Measurements from ENCODE around the gene MBNL2. TPM values are rescaled to one million over a fixed set of nuclear protein-coding genes. Genes with fewer than 3 reads are reported as not detected.

MBNL2 gene
- total and polyA plus RNA-seq, 2 of the 4 experiments (the other 2 are of a cell fraction) = 26.9 to 103 TPM

GRCh38 chr13:97394542-97394941 lies 172.4 kb downstream of the MBNL2 start:
- Histone ChIP-seq H4K8ac (ENCODE audit: low read depth in 2 of 2, low read length in 2 of 2) (no peak overlapping the region; a peak in 1 of 4 replicates), H2BK120ac (ENCODE audit: low read depth, low read length) (no peak overlapping the region), H3K9ac (ENCODE audit: low read depth, low read length) (no peak overlapping the region), H3K14ac (replicated peaks; ENCODE audit: low read depth, low read length) (0 out of 2 replicates have a peak overlapping the region, but pooled peaks have one; percentile 10), H3K36me3 (ENCODE audit: control insufficient read depth, insufficient read depth, low read length) (peaks cover 6% of the 10 kb centered on the region), H4K91ac (ENCODE audit: insufficient read depth, low read depth, low read length) (no peak overlapping the region), H3K27me3 (ENCODE audit: control insufficient read depth, insufficient read depth, low read length) (no peaks in the 10 kb centered on the region), H3K9me1 (ENCODE audit: insufficient read depth, low read length) (peaks cover 6% of the 10 kb centered on the region; the same call in 1 of the 2 replicates), H2BK20ac (ENCODE audit: low read depth, low read length) (no peak overlapping the region), H2AK9ac (replicated peaks; ENCODE audit: low read depth, low read length, poor library complexity) (no peak overlapping the region), H3K4me1 (ENCODE audit: control insufficient read depth, insufficient read depth, low read length) (peaks cover 5% of the 10 kb centered on the region), H3K56ac (ENCODE audit: extremely low read depth, insufficient read depth, low read length) (no peak overlapping the region), H4K20me1 (ENCODE audit: insufficient read depth, low read length) (peaks cover 5% of the 10 kb centered on the region; the same call in 1 of the 2 replicates), H2BK5ac (ENCODE audit: low read depth, low read length, poor library complexity, severe bottlenecking) (no peak overlapping the region), H3K27ac (ENCODE audit: insufficient read depth, low read length) (no peak overlapping the region), H2AFZ (replicated peaks; ENCODE audit: low read length, poor library complexity) (no peak overlapping the region), H3K4ac (ENCODE audit: low read depth, low read length) (no peak overlapping the region), H3K4me2 (ENCODE audit: low read depth, low read length) (no peak overlapping the region), H2AK5ac (ENCODE audit: low read depth, low read length) (0 out of 2 replicates have a peak overlapping the region, but pooled peaks have one; percentile 1), H3K9me3 (ENCODE audit: control insufficient read depth, insufficient read depth, low read length) (no peaks in the 10 kb centered on the region), H2BK15ac (ENCODE audit: low read depth, low read length) (no peak overlapping the region), H3K18ac (ENCODE audit: low read depth, low read length) (no peak overlapping the region), H3K79me1 (ENCODE audit: low read depth in 1 of 2, low read length in 2 of 2) (peaks cover 4 to 12% of the 10 kb centered on the region in 2 experiments; a peak in 3 of 4 replicates), H3K4me3 (ENCODE audit: insufficient read depth, low read depth, low read length) (no peak overlapping the region), H3K23ac (ENCODE audit: low read depth, low read length) (peak overlapping the region; percentile 64), H4K5ac (ENCODE audit: low read depth, low read length) (no peak overlapping the region)
- intact Hi-C loops (cut with micrococcal nuclease) (loop anchor here (10.0 kb wide), 1 partner anchor 410 kb away; no protein-coding TSS in a partner anchor), in situ Hi-C loops (cut with MboI; ENCODE audit: low sequenced_read_pairs) (no loop called here), dilution Hi-C loops (cut with HindIII; ENCODE audit: low sequenced_read_pairs, unreplicated experiment) (no loop called here)
- no TSS peak for BruUV-seq (replicated peaks)
- POLR2A ChIA-PET (ENCODE audit: unreplicated experiment) = no interaction called here
- no peak for DNase-seq
- TF ChIP-seq MAZ (IDR thresholded peaks at IDR 0.05; ENCODE audit: borderline replicate concordance, low read depth, low read length) (no peak), BHLHE40 (IDR thresholded peaks at IDR 0.05; ENCODE audit: low read depth, low read length) (no peak), FOS (IDR thresholded peaks at IDR 0.05; ENCODE audit: low read depth, low read length) (no peak), RAD21 (IDR thresholded peaks at IDR 0.05; ENCODE audit: low read length) (no peak), CHD1 (IDR thresholded peaks at IDR 0.05; ENCODE audit: low read depth, low read length) (no peak), SMC3 (IDR thresholded peaks at IDR 0.05; ENCODE audit: low read depth, low read length) (no peak), MXI1 (IDR thresholded peaks at IDR 0.05; ENCODE audit: borderline replicate concordance, low read depth, low read length) (no peak), RCOR1 (IDR thresholded peaks at IDR 0.05; ENCODE audit: insufficient replicate concordance, low read length) (no peak), NFE2L2 (IDR thresholded peaks at IDR 0.05; ENCODE audit: low read depth, low read length) (no peak), POLR2A (IDR thresholded peaks at IDR 0.05; ENCODE audit: low read depth, low read length) (no peak)
- CTCF ChIA-PET = interaction anchor here (1.1 kb wide), 1 partner anchor 182 kb away, joined by 3 read pairs; no protein-coding TSS in a partner anchor
- no peak for ATAC-seq (ENCODE audit: low read depth)

Data from IMR-90 (cell line).